Kidney (tissue), 14 donors: Measurements from ENCODE around the gene EIF4E2. TPM values are rescaled to one million over a fixed set of nuclear protein-coding genes. Genes with fewer than 3 reads are reported as not detected.

Experiments
- DNase-seq, 5 donors: peaks; one replicate each; pipeline ENCODE4 v3.0.0-alpha.2; 2013 to 2020
- FAIRE-seq: peaks from 2 replicates; lab custom pipeline; 2012; peaks lifted over from hg19 to GRCh38; lab: Jason Lieb, UNC
- H3K27ac ChIP-seq, 2 donors: one replicate each; pipeline ENCODE4 v1.7.0; 2013; ENCODE audit warnings: low read depth in 2 of 2, low read length in 2 of 2, inconsistent platforms in 1 of 2
- H3K27me3 ChIP-seq: one replicate; pipeline ENCODE4 v1.7.1; 2013; ENCODE audit warnings: low read length, inconsistent platforms; ENCODE audit not compliant: control insufficient read depth, insufficient read depth
- H3K36me3 ChIP-seq, 3 donors: one replicate each; pipeline versions ENCODE4 v1.7.0 to v1.7.1; 2013; ENCODE audit warnings: low read length in 3 of 3, control low read depth in 1 of 3, inconsistent platforms in 1 of 3; ENCODE audit not compliant: insufficient read depth in 3 of 3, control insufficient read depth in 2 of 3
- H3K4me1 ChIP-seq, 3 donors: one replicate each; pipeline versions ENCODE4 v1.7.0 to v1.7.1; 2013; ENCODE audit warnings: low read length in 3 of 3, inconsistent platforms in 1 of 3, low read depth in 1 of 3; ENCODE audit not compliant: control insufficient read depth in 2 of 3, insufficient read depth in 2 of 3
- H3K4me3 ChIP-seq, 3 donors: one replicate each; pipeline versions ENCODE4 v1.7.0 to v1.8.1; 2013; ENCODE audit warnings: low read length in 3 of 3, control low read depth in 1 of 3, inconsistent platforms in 1 of 3
- H3K9ac ChIP-seq, 3 donors: one replicate each; pipeline versions ENCODE4 v1.7.0 to v1.7.1; 2013; ENCODE audit warnings: low read length in 3 of 3, control low read depth in 1 of 3, inconsistent platforms in 1 of 3
- H3K9me3 ChIP-seq, 3 donors: one replicate each; pipeline versions ENCODE4 v1.7.0 to v1.7.1; 2013; ENCODE audit warnings: low read length in 3 of 3, control low read depth in 1 of 3, inconsistent platforms in 1 of 3; ENCODE audit not compliant: control insufficient read depth in 2 of 3, insufficient read depth in 1 of 3
- intact Hi-C: fragments of 100-400 bp; cut with DNase I; formaldehyde crosslinking; loops from one replicate; pipeline ENCODE4 v1.11.1; 2022
- polyA plus RNA-seq: library from polyadenylated mRNA; stranded (reverse); fragments of 350-450 nt; fragmentation: Illumina TruSeq; extraction: RNeasy Lipid Tissue Mini Kit (QIAGEN cat#74804); gene quantifications from one replicate; pipeline ENCODE4 v1.2.3, GENCODE V29; 2014; ENCODE audit warnings: low read depth, low replicate concordance; ENCODE audit not compliant: insufficient read depth
- total RNA-seq: library from RNA; stranded (reverse); fragmentation: NEBNext Ultra II Directional; extraction: Animal tissue kit (Norgen Biotek cat#: 25700); gene quantifications from one replicate; pipeline ENCODE4 v1.2.1, GENCODE V29; 2021
- TF ChIP-seq, protein P1 (sequence below): IDR thresholded peaks from 3 replicates; pipeline ENCODE4 v1.5.1; 2012; ENCODE audit warnings: mild to moderate bottlenecking, moderate library complexity, borderline replicate concordance; ENCODE audit not compliant: insufficient read depth; ENCODE audit errors: extremely low read depth
- donor health status: control.
- donor health status: control.
- donor health status: control.
- donor health status: control.
- donor health status: control.
- donor health status: DM: yes; HTN: yes; CAD: no.
- donor health status: Normal renal cell carcinoma (clear cell type).

The EIF4E2 gene
- total and polyA plus RNA-seq, 2 donors from 2014 or later = 78.3 to 79.2 TPM

DNA sequence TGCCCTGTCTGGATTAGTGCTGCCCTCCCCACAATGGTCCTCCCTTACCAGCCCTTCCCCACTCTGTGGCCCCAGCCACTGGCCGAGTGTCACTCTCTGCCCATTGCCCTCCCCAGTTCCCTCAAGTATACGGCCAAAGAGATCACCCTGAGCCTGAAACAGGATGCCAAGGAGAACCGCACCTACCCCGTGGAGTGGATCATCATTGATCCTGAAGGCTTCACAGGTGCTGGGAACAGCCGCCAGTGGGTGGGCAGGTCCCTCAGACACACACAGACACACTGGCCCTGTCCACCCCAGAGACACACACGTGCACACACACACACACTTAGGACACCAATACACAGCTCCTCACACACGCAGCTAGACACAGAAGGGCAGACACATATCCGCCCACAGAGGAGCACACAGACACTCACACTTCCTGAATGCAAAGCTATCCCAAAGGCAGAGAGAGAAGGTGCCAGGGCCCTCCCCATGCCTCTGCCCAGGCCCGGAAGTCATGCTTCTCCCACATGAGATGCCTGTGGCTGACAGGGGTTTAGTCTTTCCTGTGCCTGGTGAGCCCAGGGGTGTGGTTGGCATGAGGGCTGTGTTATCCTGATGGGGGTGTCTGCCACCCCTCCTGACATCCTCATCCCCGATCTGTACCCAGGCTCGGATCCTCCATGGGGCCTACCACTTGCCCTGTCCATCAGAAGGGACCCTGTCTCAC, 21.6 kb upstream of the EIF4E2 start:
- peaks cover 2% of the 10 kb centered on the region for H3K27me3 ChIP-seq
- no peaks in the 10 kb centered on the region for H3K36me3 ChIP-seq
- H3K9me3 ChIP-seq = no peaks in the 10 kb centered on the region
- no peaks in the 10 kb centered on the region for H3K4me1 ChIP-seq
- FAIRE-seq (no peak), DNase-seq (peak in 1 of 5 donors; percentile 53)
- H3K27ac ChIP-seq = no peak overlapping the region
- TF ChIP-seq, protein P1, sequence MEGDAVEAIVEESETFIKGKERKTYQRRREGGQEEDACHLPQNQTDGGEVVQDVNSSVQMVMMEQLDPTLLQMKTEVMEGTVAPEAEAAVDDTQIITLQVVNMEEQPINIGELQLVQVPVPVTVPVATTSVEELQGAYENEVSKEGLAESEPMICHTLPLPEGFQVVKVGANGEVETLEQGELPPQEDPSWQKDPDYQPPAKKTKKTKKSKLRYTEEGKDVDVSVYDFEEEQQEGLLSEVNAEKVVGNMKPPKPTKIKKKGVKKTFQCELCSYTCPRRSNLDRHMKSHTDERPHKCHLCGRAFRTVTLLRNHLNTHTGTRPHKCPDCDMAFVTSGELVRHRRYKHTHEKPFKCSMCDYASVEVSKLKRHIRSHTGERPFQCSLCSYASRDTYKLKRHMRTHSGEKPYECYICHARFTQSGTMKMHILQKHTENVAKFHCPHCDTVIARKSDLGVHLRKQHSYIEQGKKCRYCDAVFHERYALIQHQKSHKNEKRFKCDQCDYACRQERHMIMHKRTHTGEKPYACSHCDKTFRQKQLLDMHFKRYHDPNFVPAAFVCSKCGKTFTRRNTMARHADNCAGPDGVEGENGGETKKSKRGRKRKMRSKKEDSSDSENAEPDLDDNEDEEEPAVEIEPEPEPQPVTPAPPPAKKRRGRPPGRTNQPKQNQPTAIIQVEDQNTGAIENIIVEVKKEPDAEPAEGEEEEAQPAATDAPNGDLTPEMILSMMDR = no peak
- intact Hi-C loops = no loop called here
- H3K9ac ChIP-seq = no peak overlapping the region
- no peak overlapping the region for H3K4me3 ChIP-seq

DNA sequence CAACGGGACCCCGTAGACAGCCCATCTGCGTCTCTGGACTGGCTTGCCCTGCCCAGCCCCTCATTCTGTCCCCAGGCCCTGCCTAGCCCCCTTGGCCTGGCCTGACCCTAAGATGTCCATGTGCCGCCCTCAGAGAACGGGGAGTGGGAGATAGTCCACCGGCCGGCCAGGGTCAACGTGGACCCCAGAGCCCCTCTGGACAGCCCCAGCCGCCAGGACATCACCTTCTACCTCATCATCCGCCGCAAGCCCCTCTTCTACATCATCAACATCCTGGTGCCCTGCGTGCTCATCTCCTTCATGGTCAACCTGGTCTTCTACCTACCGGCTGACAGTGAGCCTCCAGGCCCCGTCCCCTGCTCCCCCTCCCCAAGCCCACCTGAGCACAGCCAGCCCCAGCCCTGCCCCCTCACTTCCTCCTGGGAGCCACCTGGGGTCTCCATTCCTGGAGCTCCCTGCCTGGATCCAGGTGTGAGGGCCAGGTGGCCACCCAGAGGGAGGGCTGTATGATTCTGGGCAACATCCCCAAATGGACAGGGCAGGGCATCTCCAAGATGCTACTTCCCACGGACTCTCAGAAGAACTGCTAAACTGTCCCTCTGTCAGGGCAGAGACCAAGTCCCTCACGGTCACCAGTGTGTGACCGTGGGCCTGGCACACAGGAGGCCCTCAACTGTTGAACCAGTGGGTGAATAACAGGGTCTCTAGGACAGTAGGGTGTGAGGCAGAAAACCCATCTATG, 20.5 kb upstream of the EIF4E2 start:
- H3K9me3 ChIP-seq = no peaks in the 10 kb centered on the region
- no peaks in the 10 kb centered on the region for H3K4me1 ChIP-seq
- intact Hi-C loops = no loop called here

DNA sequence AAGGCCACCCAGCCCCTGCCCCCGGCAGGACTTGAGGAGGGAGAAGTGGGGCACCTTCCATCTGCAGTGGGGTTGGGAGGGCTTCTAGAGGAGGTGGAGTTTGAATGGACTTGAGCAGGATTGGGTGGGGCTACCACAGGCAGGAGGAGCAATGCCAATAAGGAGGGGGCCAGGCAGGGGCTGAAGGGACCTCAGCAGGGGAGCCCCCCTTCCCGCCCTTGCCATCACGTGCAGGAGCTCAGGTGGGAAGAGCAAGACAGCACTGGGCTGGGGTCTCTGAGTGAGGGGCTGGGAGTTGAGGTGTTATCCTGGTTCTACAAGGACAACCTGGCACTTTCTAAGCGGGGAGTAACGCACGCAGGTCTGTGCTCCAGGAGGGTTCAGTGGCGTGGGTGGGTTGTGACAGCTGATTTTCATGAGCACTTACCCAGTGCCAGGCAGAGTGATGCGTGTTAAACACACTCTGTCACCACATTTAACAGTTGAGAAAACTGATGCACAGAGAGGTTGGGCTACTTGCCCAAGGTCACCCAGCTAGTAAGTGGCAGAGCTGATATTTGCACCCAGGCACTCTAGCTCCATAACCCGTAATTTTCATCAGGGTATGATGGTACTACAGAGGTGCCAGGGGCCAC, 19.7 kb upstream of the EIF4E2 start:
- peak in 1 of 5 donors; percentile 21 for DNase-seq
- no peak for FAIRE-seq
- TF ChIP-seq, protein P1 = no peak

More for the DNA sequence above, 20.5 kb upstream of the EIF4E2 start:
- Histone ChIP-seq H3K27ac (no peak overlapping the region), H3K4me3 (no peak overlapping the region), H3K27me3 (no peaks in the 10 kb centered on the region), H3K36me3 (no peaks in the 10 kb centered on the region), H3K9ac (no peak overlapping the region)
- no peak for FAIRE-seq
- TF ChIP-seq, protein P1 = no peak
- DNase-seq = peak in 1 of 5 donors; percentile 42

More for the DNA sequence above, 19.7 kb upstream of the EIF4E2 start:
- Histone ChIP-seq H3K27me3 (no peaks in the 10 kb centered on the region), H3K36me3 (no peaks in the 10 kb centered on the region), H3K4me3 (no peak overlapping the region), H3K27ac (no peak overlapping the region), H3K9ac (no peak overlapping the region), H3K9me3 (no peaks in the 10 kb centered on the region), H3K4me1 (no peaks in the 10 kb centered on the region)
- intact Hi-C loops = no loop called here
